ENCODE measurements around the gene KCNMA1.

KCNMA1 gene

DNA sequence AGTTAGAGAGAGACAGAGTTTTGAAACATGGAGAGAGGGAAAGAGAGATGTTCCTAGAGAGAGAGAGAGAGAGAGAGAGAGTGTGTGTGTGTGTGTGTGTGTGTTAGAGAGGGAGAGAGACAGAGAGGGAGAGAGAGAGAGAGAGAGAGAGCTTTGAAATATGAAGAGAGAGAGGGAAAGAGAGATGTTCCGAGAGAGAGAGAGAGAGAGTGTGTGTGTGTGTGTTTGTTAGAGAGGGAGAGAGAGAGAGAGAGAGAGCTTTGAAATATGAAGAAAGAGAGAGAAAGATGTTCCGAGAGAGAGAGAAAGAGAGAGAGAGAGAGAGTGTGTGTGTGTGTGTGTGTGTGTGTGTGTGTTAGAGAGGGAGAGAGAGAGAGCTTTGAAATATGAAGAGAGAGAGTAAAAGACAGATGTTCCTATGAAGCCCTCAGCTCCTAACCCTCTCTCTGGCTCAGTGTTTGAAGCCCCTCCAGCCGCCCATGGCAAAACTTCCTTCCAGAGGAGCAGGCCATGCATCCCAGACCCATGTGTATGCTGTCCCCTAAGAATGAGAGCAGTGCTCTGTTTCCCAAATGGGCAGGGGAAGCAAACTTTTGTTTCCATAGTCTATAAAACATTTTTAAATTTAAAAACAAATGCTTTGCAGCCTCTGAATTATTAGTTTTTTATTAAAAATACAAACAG, 130.9 kb downstream of the KCNMA1 start:
- no peak overlapping the region for H2AFZ ChIP-seq (ENCODE audit: low read depth)
- no peak overlapping the region for H3K4me2 ChIP-seq
- H3K36me3 ChIP-seq (ENCODE audit: insufficient read depth): no peaks in the 10 kb centered on the region
- H3K27ac ChIP-seq: no peak overlapping the region
- no peak overlapping the region for H3K4me3 ChIP-seq (IDR thresholded peaks at IDR 0.05; ENCODE audit: insufficient read depth, low read depth, low read length)
- no peak overlapping the region for H3K9ac ChIP-seq
- peaks cover 20% of the 10 kb centered on the region for H3K4me1 ChIP-seq (ENCODE audit: low read depth, poor library complexity, severe bottlenecking)
- TF ChIP-seq, protein P1, sequence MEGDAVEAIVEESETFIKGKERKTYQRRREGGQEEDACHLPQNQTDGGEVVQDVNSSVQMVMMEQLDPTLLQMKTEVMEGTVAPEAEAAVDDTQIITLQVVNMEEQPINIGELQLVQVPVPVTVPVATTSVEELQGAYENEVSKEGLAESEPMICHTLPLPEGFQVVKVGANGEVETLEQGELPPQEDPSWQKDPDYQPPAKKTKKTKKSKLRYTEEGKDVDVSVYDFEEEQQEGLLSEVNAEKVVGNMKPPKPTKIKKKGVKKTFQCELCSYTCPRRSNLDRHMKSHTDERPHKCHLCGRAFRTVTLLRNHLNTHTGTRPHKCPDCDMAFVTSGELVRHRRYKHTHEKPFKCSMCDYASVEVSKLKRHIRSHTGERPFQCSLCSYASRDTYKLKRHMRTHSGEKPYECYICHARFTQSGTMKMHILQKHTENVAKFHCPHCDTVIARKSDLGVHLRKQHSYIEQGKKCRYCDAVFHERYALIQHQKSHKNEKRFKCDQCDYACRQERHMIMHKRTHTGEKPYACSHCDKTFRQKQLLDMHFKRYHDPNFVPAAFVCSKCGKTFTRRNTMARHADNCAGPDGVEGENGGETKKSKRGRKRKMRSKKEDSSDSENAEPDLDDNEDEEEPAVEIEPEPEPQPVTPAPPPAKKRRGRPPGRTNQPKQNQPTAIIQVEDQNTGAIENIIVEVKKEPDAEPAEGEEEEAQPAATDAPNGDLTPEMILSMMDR (conservative IDR thresholded peaks at IDR 0.05; ENCODE audit: low read depth, low read length): no peak
- H3K27me3 ChIP-seq (ENCODE audit: insufficient read depth, low read depth): no peaks in the 10 kb centered on the region
- H4K20me1 ChIP-seq (ENCODE audit: insufficient read depth): no peaks in the 10 kb centered on the region
- H3K79me2 ChIP-seq (ENCODE audit: insufficient read depth, low read depth): no peaks in the 10 kb centered on the region

DNA sequence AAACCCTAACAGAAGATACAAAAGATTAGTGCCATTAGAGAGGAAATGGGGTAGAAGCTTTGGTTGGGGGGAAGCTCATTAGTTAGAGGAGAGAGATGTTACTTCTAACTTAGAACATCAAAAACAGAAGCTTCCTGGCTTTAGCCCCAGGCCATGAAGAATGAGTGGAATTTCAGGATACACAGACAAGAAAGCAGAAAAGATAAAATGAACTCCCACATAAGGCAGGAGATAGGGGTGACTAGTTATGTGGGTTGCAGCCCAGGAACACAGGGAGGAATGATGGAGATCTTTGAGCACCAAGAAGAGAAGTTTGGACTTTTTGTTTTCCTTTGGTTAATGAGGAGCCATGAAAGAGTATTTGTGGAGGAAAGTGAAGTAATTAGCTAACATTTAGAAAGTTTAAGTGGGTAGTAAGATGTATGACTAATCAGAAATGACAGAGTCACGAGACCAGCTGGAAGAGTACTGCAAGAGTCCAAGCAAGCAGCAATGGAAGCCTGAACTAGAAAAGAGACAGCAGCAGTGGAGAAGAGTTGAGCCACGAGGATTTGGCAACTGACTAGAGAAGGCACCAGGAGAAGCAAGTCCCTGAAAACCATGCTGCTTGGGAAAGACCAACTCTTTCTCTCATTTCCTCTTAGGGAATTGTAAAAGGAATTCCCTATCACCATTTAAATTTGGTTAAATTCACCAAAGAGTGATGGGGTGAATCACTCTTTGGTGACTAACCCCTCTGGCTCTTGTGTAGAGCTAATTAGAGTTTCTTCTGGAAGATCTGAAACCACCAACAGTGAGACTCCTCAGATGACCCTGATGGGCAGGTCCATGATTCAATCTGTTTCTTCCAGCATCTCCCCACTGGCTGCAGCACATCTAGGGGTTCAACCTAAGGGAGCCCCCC, 131.9 kb downstream of the KCNMA1 start:
- H3K4me3 ChIP-seq (IDR thresholded peaks at IDR 0.05; ENCODE audit: insufficient read depth, low read depth, low read length): no peak overlapping the region
- H3K79me2 ChIP-seq (ENCODE audit: insufficient read depth, low read depth): no peaks in the 10 kb centered on the region
- no peak overlapping the region for H2AFZ ChIP-seq (ENCODE audit: low read depth)
- no peak overlapping the region for H3K27ac ChIP-seq
- H4K20me1 ChIP-seq (ENCODE audit: insufficient read depth): no peaks in the 10 kb centered on the region
- no peaks in the 10 kb centered on the region for H3K27me3 ChIP-seq (ENCODE audit: insufficient read depth, low read depth)
- no peaks in the 10 kb centered on the region for H3K36me3 ChIP-seq (ENCODE audit: insufficient read depth)
- no peak overlapping the region for H3K9ac ChIP-seq
- TF ChIP-seq, protein P1 (conservative IDR thresholded peaks at IDR 0.05; ENCODE audit: low read depth, low read length): no peak
- H3K4me2 ChIP-seq: no peak overlapping the region
- H3K4me1 ChIP-seq (ENCODE audit: low read depth, poor library complexity, severe bottlenecking): peaks cover 30% of the 10 kb centered on the region

DNA sequence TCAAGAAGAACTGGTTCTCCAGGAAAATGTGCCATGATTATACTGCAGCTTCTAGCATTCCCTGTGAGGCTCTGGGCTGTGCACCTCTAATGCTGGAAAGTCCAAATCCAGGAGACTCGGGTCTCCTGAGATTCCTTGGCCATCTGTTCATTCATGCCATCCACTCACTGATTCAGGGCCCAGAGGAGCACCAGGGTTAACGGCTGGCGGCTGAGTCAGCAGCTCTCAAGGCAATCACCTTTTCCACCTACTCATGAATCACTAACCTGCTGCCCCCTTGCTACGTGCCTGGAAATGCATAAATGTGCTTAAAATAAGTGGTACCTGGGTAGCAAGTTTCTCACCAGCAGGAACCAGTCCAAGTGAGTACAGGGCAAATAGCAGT, 132.7 kb downstream of the KCNMA1 start:
- no peak overlapping the region for H2AFZ ChIP-seq (ENCODE audit: low read depth)

DNA sequence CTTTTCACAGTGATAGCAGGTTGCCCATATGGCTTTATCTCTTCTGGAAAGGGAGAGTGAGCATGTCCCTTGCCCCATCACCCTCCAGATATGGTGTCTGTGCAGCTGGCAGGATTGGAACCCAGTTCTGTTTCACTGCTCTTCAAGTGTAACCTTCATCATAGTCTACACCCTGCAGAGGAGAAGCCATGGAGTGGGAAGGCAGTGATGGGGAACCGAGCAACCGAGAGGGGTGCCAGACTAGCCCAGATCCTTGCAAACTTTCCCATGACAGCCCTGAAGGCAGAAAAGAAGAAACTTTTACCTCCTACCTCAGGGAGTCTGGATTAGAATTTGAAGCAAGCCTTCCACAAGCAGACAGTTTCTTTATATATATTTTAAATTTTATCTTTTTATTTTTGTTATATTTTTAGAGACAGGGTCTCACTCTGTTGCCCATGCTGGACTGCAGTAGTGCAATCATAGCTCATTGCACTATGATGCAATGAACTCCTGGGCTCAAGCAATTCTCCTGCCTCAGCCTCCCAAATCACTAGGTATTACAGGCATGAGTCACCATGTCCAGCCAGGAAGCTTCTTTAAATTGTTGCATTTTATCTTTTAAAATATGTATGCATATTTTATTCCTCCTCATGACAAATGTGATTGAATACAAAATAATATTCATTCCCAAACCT, 133.3 kb downstream of the KCNMA1 start:
- no peak overlapping the region for H3K4me2 ChIP-seq
- peaks cover 36% of the 10 kb centered on the region for H3K4me1 ChIP-seq (ENCODE audit: low read depth, poor library complexity, severe bottlenecking)
- TF ChIP-seq, protein P1 (conservative IDR thresholded peaks at IDR 0.05; ENCODE audit: low read depth, low read length): no peak
- no peaks in the 10 kb centered on the region for H3K27me3 ChIP-seq (ENCODE audit: insufficient read depth, low read depth)
- no peaks in the 10 kb centered on the region for H4K20me1 ChIP-seq (ENCODE audit: insufficient read depth)
- H2AFZ ChIP-seq (ENCODE audit: low read depth): no peak overlapping the region
- no peak overlapping the region for H3K27ac ChIP-seq
- H3K36me3 ChIP-seq (ENCODE audit: insufficient read depth): no peaks in the 10 kb centered on the region
- no peak overlapping the region for H3K4me3 ChIP-seq (IDR thresholded peaks at IDR 0.05; ENCODE audit: insufficient read depth, low read depth, low read length)
- no peak overlapping the region for H3K9ac ChIP-seq
- H3K79me2 ChIP-seq (ENCODE audit: insufficient read depth, low read depth): no peaks in the 10 kb centered on the region

More for the DNA sequence above, 132.7 kb downstream of the KCNMA1 start:
- H3K4me1 ChIP-seq (ENCODE audit: low read depth, poor library complexity, severe bottlenecking): peaks cover 36% of the 10 kb centered on the region
- H3K4me3 ChIP-seq (IDR thresholded peaks at IDR 0.05; ENCODE audit: insufficient read depth, low read depth, low read length): no peak overlapping the region
- no peaks in the 10 kb centered on the region for H4K20me1 ChIP-seq (ENCODE audit: insufficient read depth)
- no peaks in the 10 kb centered on the region for H3K27me3 ChIP-seq (ENCODE audit: insufficient read depth, low read depth)
- H3K4me2 ChIP-seq: no peak overlapping the region
- H3K9ac ChIP-seq: no peak overlapping the region
- TF ChIP-seq, protein P1 (conservative IDR thresholded peaks at IDR 0.05; ENCODE audit: low read depth, low read length): no peak
- H3K27ac ChIP-seq: no peak overlapping the region
- no peaks in the 10 kb centered on the region for H3K36me3 ChIP-seq (ENCODE audit: insufficient read depth)
- no peaks in the 10 kb centered on the region for H3K79me2 ChIP-seq (ENCODE audit: insufficient read depth, low read depth)

Measured in KMS-11 (cell line).